Ammon's horn (tissue), 1 donor: ENCODE measurements around the gene SH3BGR.

Source experiments
- DNase-seq: peaks from one replicate; pipeline ENCODE4 v3.0.0-alpha.2; 2016; ENCODE audit warnings: low spot score

Gene SH3BGR

DNA sequence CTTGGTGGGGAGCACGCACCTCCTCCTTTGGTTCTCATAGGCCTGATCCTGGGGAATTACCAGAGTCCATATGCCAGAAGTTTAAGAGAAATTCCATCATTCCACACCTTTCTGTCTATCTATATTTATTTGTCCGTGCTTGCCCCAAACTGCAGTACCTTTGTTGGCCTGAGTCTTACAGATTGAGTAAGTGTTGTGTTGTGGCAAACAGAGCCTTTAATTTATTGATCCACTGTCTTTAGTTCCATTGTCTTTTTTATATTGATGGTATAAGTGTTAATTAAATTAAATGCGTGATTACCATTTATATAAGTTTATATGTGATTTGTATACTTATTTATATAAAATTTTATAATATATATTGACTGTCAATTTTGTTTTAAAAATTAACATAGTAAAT, 4.9 kb downstream of the SH3BGR start:
- DNase-seq = no peak

DNA sequence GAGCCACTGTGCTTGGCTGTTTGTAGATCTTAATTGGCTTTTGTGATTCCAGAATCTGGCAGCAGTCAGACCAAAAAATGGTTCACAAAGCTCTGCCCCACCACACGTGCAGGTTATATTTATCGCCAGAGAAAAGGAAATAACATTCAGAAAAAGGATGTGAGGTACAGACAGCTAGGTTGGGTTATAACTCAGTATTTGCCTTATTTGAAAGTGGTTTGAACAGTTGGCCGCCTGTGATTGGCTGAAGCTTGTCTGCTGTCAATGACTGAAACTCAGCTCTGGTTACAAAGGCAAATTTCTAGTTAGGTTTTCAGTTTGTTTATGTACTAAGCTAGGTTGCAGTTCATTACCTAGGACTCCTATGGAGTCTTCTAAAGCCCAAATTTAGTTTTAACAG, 9.6 kb downstream of the SH3BGR start:
- DNase-seq = no peak

DNA sequence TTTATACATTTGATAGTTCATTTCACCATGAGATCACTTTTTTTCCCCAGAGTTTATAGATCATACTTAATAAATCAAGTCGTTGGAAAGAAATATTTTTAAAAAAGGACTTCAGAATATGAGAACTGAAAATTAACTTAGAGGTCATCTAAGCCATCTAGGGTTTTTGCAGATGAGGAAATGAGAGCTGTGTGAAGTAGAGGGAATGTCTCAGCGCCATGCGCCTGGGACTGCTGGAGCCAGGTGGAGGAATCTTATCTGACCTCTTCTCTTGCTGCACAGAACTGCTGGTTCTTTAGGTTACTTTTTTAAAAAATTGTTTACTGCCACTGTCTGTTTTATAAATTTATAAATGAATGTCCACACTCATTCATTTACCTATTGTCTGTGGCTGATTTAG, 11.5 kb downstream of the SH3BGR start:
- DNase-seq = no peak

DNA sequence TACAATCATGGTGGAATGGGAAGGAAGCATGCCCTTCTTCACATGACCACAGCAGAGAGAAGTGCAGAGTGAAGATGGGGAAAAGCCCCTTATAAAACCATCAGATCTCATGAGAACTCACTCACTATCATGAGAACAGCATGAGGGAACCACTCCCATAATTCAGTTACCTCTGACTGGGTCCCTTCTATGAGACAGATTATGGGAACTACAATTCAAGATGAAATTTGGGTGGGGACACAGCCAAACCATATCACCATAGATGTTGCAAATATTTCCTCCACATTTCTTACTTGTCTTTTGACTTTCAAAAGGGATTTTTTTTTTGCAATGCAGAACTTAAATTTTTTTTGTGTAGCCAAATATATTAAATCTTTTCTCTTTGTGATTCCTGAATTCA, 14.8 kb downstream of the SH3BGR start:
- DNase-seq = no peak

DNA sequence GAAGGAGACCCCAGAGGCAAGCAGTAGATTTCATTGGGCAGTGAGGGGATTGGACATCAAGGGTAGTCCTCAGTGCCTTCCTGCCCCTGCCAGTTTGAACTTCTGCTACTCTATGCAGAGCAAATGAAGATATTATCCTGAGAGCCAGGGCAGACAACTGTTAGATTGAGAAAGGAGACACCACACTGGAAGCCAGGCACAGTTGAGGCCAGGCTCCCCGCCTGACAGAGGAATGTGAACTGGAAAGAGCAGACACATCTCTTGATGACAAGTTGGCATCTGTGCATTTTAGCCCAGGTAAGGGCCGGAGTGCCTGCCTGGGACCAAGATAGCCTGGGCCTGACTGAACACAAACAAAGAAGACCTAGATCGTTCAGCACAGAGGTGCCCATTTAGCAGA, 16.0 kb downstream of the SH3BGR start:
- DNase-seq = no peak

DNA sequence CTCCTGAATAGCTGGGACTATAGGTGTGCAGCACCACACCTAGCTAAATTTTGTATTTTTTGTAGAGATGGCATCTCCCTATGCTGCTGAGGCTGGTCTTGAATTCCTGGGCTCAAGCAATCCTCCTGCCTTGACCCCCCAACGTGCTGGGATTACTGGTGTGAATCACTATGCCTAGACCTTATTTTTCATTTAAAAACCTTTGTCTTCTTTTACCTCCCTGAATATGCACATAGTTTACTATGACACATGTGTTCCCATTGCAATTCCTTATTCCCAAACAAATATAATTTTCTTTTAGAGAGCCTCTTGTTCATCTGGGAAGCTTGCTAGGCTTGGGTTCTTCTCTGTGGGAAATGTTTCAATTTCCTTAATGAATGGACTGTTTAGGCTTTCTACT, 16.8 kb downstream of the SH3BGR start:
- no peak for DNase-seq

DNA sequence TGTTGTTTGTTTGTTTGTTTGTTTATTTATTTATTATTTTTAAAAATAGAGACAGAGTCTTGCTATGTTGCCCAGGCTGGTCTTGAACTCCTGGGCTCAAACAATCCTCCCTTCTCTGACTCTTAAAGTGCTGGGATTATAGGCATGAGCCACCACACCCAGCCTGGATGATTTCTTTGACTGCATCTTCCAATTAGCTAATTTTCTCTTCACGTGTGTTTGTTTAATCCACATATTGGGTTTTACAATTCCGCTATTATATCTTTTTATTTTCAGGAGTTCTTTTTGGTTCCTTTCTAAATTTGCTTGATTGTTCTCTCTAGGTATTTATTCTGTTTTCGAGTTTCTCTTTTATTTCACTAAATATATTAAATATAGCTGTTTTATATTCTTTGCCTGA, 19.8 kb downstream of the SH3BGR start:
- no peak for DNase-seq

DNA sequence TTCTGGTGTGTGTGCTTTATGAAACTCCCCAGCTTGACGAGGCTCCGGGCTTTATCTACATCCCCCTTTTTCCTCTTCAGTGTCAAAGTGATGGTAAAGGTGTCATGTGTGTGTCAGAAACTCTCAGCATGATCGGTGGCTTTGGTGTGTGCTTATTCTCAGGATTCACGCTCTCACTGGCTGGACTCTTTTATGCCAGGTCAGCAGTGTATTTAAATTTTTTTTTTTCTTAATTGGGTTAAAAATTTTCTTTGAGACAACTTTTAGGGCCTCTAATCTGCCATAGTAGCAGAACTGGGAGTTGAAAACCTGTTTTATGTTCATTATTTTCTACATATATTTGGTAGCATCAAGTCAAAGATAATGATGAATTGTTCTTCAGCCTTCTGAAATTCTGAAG, 21.0 kb downstream of the SH3BGR start:
- no peak for DNase-seq

DNA sequence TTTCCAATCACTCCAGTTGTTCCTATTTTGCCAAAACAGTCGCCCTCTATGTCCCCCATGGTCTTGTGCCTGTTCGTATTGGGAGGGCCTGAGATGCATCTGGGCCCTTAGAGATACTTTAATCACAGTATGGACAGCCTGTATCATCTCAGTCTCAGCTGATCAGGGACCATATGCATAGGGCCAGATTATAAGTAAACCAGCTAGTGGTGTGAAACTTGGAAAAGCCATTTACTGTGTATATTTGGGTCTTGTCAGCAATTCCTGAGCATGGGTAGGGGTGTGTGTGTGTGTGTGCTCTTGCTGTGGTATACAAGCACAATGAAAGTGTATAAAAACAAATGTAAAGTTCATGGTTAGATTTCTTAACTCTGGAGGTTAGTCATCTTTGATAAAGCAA, 22.8 kb downstream of the SH3BGR start:
- no peak for DNase-seq

DNA sequence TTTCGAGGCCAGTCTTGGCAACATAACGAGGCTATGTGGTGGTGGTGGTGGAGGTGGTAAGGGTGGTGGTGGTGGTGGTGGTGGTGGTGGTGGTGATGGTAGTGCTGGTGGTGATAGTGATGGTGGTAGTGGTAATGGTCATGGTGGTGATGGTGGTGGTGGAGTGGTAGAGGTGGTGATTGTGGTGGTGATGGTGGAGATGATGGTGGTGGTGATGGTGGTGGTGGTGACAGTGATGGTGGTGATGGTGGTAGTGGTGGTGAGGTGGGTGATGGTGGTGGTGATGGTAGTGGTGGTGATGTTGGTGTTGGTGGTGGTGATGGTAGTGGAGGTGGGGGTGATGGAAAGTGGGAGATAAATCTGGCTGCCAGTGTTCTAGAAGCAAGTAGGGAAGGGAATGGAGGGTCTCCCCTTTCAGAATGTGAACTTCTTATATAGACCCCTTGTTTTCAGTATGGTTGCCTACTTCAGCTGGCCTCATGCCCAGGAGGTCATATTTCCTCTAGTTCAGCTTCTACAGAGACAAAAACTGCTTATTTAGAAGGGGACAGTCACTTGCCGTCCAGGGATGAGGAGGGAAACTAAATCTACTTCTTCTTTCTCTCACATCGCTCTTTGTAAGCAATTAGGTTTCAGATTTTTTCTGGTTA, 27.5 kb downstream of the SH3BGR start:
- DNase-seq = no peak

DNA sequence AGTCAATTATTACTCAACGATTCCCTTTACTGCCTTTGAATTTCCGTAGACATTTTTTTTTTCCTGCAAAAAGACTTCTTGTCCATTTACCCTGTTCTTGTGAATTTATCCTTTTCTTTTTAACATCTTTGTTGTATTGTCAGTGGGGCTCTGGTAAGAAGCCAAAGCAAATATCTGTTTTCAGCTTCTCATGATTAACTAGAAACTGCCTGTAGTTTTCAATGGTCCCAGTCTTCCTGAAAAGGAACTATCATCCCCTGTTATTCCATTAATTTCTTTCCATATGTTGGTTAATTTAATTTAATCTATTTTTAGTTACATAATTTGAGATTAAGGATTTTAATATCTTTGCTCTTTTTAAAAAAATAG, 28.0 kb downstream of the SH3BGR start:
- DNase-seq = no peak

DNA sequence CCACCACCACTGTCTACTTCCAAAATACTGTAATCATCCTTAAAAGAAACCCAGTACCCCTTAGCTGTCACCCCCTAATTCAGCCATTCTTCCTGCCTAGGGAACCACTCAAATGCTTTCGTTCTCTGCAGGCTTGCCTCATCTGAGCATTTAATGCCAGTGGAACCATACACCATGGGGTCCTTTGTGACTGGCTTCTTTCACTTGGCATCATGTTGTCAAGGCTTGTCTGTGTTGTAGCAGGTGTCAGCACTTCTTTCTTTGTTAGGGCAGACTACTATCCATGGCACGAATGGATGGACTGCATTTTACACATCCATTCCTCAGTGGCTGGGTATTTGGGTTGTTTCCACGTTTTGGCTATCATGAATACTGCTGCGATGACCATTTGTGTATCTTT, 28.5 kb downstream of the SH3BGR start:
- no peak for DNase-seq

DNA sequence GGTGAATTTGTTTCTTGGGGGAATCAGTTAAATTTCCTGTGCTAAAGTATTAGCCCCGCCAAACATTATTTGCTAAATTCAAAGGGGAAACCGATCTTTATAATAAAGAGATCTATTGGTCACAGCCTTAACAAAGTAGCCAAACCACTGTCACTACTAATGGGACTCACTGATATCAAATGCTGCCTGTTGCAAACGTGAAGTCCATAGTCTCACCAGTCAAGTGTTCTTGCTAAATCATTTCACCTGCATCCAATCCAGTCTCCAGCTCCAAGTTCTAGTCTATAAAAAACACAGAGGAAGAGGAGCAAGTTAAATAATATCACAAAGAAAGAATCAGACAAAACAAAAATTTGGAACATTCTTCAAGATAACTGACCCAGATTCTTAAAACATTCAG, 30.1 kb downstream of the SH3BGR start:
- no peak for DNase-seq

DNA sequence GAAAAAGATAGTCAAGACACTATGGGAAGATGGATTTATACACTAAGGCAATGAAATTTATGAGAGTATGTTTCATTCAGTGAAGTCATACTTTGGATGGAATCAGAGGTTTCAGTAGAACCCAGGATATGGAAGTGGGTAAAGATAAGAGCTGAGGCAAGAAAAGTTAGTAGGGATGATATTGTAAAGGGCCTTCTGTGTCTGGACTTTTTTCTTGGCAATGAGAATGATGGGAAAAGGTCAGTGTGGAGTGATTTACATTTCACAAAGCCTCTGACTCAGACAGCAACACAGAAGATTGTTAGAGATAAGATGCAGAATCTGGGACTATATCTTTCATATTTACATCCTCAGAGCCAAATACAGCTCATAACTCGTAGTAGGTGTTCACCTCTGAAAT, 32.1 kb downstream of the SH3BGR start:
- DNase-seq = no peak

DNA sequence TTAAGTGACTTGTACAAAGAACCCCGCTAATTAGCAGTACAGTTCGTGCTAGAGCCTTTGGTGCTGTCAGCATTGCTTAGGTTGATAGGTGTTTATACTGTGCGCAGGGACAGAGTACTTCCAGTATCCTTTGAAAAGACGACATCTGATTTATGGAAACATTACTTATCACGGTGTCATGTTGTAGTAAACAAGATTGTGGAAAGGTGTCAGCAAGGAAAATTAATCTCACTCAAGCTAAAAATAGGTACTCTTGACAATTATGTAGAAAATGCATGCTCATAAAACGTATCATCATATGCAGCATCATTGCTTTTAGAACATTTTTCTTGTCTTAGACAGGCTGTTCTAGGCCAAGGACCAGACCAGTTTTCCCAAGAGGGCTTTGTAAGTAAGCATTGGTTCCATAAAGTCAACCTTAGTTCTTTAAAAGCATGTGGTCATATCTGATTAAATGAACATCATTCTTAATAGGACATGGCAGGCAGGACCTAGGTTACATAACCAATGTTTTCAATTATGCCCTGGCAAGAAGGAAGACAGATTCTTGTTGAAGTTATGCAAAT, 33.0 kb downstream of the SH3BGR start:
- no peak for DNase-seq

DNA sequence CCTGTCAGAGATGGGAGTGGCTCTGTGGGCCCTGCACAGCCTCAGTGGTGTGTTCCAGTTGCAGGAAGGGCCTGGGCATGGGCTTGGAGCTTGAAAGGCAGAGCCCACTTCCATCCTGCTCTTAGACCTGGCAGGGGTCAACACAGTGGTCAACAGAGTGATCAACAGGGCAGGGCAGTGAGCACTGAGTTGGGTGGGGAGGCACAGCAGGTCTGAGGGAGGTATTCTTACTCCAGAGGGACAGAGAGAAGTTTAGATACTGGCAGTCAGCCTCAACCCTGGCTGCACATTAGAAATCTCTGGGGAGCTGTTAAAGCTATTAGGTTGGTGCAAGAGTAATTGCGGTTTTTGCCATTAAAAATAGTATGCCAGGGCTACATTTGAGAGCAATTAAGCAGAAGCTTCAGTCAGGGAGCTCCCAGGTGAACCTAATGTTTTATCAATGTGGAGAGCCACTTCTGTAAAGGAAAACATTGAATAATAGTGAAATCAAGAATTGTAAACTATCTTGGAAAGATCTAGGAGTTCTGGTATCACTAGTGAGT, 37.7 kb downstream of the SH3BGR start:
- no peak for DNase-seq

DNA sequence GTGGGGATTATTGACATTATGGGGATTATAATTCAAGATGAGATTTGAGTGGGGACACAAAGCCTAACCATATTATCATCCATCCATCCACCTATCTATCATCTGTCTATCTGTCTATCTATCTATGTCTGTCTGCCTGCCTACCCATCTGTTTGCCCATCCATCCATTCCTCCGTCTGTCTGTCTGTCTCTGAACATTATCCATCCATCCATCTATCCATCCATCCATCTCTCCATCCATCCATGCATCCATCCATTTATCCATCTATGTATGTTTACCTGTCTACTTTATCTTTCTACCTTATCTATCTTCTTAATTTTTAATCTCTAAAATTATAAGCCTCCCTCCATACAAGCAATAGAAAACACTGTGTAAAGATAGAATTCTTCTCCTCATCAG, 47.4 kb downstream of the SH3BGR start:
- DNase-seq = no peak

DNA sequence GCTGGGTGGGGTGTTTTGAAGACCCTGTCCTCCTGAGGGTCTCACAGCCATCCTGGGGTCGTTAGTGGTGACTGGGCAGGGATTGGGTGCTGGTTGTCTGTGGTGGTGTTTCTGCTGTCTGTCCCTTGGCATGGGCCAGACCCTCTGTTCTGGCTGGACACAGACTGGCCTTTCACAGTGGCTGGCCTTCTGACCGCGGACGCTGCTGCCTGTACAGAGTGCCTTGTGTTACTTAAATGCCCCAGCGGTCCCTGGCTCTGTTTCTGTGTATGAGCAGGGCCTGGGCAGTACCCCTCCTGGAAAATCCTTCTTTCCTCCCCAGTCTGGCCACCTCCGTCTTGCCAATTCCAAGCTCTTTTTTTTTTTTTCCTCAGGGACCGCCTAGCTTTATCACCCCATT, 50.9 kb downstream of the SH3BGR start:
- peak; percentile 87 for DNase-seq

DNA sequence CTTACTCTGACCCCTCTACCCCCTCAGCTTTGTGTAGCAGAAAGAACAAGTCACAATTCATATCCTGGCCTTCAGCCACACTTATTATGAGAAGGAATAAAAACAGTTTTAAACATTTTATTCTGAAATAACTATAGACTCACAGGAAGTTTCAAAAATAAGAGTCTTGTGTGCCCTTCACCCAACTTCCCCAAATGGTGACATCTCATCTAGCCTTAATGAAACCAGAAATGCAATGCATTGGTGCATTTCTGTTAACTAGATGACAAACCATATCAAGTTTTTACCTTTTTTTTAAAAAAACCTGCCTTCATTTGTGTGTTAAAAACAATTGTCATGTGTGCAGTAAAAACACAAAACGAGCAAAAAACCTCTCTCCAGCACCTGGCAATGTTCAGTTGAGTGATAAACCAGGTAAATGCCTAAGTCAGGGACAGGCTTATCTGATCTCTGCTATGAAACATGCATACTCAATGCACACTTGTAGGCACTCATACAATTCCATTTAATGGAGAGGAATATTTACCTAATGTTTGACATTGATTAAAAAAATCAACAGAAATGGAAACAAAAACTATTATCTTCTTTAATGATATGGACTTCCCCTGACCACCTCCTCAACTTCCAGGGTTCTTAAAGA, 51.5 kb downstream of the SH3BGR start:
- no peak for DNase-seq

DNA sequence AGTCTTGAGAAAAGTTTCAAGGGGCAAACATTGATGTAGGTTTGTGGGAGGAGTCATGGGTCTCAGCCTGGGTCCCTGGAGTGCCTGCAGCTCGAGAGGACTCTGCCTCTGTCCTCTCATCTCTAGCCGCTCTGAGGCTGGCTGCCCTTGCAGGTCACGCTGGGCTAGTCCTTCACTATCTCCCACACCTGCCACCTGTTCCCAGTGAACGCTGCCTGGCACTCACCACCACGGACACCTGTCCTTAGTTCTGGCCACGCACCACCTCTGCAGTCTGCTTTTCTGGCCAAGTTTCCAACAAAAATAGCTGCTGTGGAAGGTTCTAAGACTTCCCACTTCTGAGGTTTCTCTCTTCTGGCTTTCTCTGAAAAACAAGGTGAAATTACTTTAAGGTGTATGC, 52.5 kb downstream of the SH3BGR start:
- DNase-seq = no peak

DNA sequence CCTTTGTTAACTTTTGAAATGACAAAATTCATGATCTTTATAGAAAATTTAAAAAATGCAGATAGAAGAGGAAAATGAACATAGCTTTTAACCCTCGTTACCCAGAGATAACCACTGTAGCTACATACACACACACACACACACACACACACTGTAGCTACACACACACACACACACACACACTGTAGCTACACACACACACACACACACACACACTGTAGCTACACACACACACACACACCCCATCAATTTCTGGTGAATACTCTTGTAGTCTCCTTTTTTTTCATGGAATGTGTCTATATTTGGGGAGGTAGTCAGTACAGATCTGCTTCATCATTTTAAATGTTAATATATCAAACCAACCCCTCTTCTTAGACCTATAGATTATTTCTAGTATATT, 58.5 kb downstream of the SH3BGR start:
- DNase-seq = no peak

DNA sequence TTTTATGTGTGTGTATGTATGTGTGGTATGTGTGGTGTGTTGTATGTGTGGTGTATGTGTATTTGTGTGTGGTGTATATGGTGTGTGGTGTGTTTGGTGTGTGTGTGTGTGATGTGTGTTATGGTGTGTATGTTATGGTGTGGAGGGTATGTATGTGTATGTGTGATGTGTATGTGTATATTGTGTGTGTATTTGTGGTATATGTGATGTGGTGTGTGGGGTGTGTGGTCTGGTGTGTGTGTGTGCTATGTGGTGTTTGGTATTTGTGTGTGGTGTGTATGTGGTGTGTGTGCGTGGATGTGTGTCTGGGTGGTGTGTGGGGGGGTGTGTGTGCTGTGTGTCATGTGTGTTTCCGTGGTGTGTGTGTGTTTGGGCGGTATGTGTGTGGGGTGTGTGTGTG, 59.3 kb downstream of the SH3BGR start:
- DNase-seq = no peak

DNA sequence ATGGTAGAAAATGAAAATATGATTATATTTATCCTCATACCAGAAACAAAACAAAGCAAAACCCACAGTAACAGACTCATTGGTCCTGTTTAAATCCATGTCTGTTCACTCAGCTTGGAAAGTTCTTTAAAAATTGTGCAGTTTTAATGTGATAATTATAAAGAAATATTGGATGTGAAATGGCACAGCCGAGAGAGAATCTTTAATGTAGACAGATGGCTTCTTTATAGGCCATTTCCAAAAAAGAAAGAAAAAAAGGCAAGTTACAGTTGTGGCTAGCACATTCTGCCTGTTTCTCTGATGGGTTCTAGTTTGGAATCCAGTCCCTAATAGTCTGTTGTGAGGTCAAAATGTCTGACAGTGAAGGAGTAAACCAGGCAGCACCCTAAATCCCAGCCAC, 62.0 kb downstream of the SH3BGR start:
- DNase-seq = no peak
